Activated T-cell treated with anti-CD3 and anti-CD28 coated beads for 4 hours (primary cell): Measurements from ENCODE around the gene TTC4.
A peak's percentile ranks its signal among the peaks of the same experiment; 100 is the strongest.

Source experiments
- DNase-seq: peaks from one replicate; pipeline ENCODE4 v3.0.0-alpha.2; 2020

Gene TTC4, protein sequence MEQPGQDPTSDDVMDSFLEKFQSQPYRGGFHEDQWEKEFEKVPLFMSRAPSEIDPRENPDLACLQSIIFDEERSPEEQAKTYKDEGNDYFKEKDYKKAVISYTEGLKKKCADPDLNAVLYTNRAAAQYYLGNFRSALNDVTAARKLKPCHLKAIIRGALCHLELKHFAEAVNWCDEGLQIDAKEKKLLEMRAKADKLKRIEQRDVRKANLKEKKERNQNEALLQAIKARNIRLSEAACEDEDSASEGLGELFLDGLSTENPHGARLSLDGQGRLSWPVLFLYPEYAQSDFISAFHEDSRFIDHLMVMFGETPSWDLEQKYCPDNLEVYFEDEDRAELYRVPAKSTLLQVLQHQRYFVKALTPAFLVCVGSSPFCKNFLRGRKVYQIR

GRCh38 chr1:54715493-54716298 lies at the start of gene TTC4:
TSS of gene TTC4 (plus strand) at chr1:54715861. CDS start at chr1:54715909, 48 bp downstream.
- DNase-seq, result peak; percentile 79

- DNase-seq, result no peak
Measured at GRCh38 chr1:54666333-54666732, 49.3 kb upstream of the TTC4 start.

DNA sequence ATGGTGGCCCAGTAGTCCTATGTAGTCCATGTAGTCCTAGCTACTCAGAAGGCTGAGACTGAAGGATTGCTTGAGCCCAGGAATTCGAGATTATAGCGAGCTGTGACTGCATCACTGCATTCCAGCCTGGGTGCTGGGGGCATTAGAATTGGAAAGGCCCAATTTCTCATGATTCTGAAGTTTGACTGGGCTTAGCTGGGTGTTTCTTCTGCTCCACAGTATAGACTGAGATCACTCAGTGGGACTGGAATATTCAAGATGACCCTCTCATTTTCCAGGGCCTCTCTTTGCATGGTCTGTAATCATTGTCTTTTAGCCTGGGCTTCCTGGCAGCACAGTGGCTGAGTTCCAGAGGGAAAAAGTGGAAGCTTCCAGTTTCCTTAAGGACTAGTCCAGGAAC lies 47.9 kb upstream of the TTC4 start:
- DNase-seq, result no peak

- DNase-seq, result no peak
Measured at GRCh38 chr1:54668567-54668966, 47.1 kb upstream of the TTC4 start.

DNA sequence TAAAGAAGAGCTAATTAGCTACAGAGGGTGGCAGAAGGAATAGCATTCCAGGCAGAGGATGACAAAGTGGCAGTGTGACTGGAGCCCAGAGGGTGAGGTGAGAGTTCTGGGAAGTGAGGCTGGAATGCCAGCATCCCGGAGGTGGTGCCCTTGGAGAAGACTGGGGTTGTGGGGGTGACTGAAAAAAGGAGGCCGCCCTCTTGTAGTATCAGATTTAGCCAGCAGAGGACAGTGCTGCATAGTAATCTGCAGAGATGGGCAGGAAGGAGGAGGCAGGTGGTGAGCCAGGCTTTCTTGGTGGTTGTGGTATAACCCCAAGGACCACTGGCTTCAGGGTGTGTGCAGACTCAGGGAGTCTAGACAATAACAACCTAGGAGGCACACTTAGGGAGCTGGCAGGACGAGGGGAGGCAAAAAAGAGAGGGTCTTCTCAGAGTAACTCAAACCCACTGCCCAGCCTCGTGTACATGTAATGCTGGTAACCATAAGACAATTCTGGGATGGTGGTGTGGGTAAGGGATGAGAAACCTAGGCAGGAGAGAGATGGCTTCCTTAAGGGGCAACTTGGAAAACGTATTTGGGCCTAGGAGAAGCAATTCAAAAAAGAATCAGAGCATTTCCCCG lies 43.6 kb upstream of the TTC4 start:
- DNase-seq, result peak; percentile 60

GRCh38 chr1:54678776-54679643 lies 36.7 kb upstream of the TTC4 start:
- no peak for DNase-seq

- no peak for DNase-seq
Measured at GRCh38 chr1:54679706-54680105, 36.0 kb upstream of the TTC4 start.

DNA sequence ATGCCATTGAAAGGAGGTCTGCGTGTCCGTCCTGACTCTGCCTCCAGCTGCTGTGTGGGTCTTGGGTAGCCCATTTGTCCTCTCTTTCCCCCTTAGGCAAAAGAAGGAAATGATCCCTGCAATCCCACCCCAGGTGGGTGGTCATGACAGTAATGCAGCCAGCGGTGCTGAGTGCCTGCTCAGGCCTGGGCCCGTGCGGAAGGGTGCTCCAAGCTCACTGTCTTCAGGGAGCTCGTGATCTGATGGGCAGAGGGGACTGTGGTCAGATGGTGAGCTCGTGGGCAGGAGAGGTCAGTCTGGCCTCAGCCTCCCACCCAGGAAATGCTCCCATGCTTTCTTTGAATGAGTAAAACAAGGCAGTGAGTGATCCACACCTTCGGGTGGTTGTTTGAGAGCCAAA lies 35.3 kb upstream of the TTC4 start:
- DNase-seq, result no peak

GRCh38 chr1:54681358-54681757 lies 34.3 kb upstream of the TTC4 start:
- DNase-seq, result no peak

GRCh38 chr1:54683453-54683852 lies 32.2 kb upstream of the TTC4 start:
- no peak for DNase-seq

DNA sequence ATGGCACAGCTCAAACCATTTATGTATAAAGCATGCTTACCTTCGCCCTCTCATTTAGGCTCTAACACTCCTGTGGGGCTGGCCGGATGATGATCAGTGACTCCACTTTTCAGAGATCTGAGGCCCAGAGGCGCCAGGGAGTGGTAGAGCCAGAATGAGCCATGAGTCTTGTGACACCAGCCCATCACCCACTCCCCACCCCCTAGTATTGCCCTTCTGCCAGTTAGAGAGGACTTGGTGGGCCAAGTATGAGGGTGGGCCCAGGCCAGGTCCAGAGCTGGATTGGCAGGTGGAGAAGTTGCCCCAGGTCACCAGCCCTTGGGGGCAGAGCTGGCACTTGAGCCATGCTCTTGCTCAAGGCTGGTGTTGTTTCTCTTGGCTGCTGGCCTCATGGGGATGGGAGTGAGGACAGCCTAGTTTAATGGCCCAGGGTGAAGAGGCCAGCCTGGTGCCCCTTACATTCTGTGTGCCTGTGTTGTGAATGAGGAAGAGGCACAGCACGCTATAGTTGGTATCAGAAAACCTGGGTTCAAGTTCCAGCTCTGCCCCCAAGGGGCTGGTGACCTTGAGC lies 30.2 kb upstream of the TTC4 start:
- no peak for DNase-seq

GRCh38 chr1:54686155-54686554 lies 29.5 kb upstream of the TTC4 start:
- no peak for DNase-seq

- DNase-seq, result no peak
Measured at GRCh38 chr1:54694771-54695170, 20.9 kb upstream of the TTC4 start.

- no peak for DNase-seq
Measured at GRCh38 chr1:54695221-54695620, 20.4 kb upstream of the TTC4 start.

- DNase-seq, result no peak
Measured at GRCh38 chr1:54695764-54696163, 19.9 kb upstream of the TTC4 start.

DNA sequence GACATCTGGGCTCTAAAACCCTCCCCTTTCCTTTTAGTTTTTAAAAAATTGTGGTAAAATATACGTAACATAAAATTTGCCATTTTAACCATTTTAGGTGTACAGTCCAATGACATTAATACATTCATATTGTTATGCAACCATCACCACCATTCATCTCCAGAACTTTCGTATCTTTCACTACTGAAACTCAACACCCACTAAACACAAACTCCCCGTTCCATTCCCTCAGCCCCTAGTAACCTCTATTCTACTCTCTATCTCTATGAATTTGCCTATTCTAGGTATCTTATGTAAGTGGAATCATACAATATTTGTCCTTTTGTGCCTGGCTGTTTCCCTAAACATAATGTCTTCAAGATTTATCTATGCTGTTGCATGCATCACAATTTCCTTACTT lies 19.4 kb upstream of the TTC4 start:
- DNase-seq, result no peak

GRCh38 chr1:54697896-54698295 lies 17.8 kb upstream of the TTC4 start:
- DNase-seq, result no peak

GRCh38 chr1:54698346-54698745 lies 17.3 kb upstream of the TTC4 start:
- no peak for DNase-seq

- DNase-seq, result no peak
Measured at GRCh38 chr1:54699936-54700525, 15.6 kb upstream of the TTC4 start.

DNA sequence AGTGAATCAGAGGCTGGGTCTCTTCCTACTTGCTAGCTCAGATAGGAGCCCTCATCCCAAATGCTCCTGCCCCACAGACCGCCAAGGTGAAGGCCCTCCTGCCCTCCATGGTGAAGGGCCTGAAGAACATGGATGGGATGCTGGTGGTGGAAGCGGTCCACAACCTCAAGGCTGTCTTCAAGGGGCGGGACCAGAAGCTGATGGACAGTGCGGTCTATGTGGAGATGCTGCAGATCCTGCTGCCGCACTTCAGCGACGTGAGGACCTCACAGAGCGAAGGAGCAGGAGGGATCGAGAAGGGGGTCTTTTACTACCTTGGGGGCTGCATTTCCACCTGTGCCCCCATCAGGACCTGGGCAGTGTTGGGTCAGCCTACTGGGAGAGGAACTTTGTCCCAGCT lies 14.6 kb upstream of the TTC4 start:
- DNase-seq, result no peak

DNA sequence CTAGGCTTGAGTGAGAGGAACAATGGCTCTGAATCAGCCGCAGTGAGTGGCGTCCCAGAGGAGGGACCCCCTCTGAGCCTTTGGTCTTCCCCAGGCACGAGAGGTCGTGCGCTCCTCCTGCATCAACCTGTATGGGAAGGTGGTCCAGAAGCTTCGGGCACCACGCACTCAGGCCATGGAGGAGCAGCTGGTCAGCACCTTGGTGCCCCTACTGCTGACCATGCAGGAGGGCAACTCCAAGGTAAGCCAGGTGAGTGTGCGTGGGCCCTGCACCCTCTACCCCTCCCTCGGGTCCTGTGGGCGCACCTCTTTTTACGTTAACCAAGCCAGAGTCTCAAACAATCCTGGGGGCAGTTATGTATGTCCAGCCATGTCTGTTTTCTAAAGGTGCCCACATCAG lies 13.7 kb upstream of the TTC4 start:
- no peak for DNase-seq

- no peak for DNase-seq
Measured at GRCh38 chr1:54703471-54703870, 12.2 kb upstream of the TTC4 start.
